Mesodermal cell (in vitro differentiated cells): ENCODE results near the gene UBR7.

Source experiments
- H3K27ac ChIP-seq: 2 replicates; pipeline ENCODE4 v1.7.0; 2013; ENCODE audit warnings: mild to moderate bottlenecking, low read depth, low read length, moderate library complexity; ENCODE audit not compliant: severe bottlenecking
- H3K36me3 ChIP-seq: 2 replicates; pipeline ENCODE4 v1.7.1; 2013; ENCODE audit warnings: mild to moderate bottlenecking, low read length, moderate library complexity; ENCODE audit not compliant: control insufficient read depth, insufficient read depth
- H3K4me1 ChIP-seq: one replicate; pipeline ENCODE4 v1.7.1; 2013; ENCODE audit warnings: mild to moderate bottlenecking, low read length; ENCODE audit not compliant: insufficient read depth, control insufficient read depth, poor library complexity, severe bottlenecking
- H3K4me3 ChIP-seq: 2 replicates; pipeline ENCODE4 v1.7.0; 2013; ENCODE audit warnings: low read length, control low read depth, mild to moderate bottlenecking; ENCODE audit not compliant: insufficient read depth, poor library complexity, severe bottlenecking; ENCODE audit errors: extremely low read depth
- H3K9me3 ChIP-seq: 2 replicates; pipeline ENCODE4 v1.7.1; 2013; ENCODE audit warnings: mild to moderate bottlenecking, low read length, moderate library complexity; ENCODE audit not compliant: control insufficient read depth
- WGBS, 2 experiments: methylation state at CpG; one replicate each; pipeline ENCODE4 v1.1.5; 2013; ENCODE audit warnings: missing lambda C conversion rate in 2 of 2; ENCODE audit not compliant: insufficient coverage in 2 of 2; 5-methylcytosine and 5-hydroxymethylcytosine counted together

Gene UBR7

GRCh38 chr14:93199031-93199430, 8.0 kb upstream of the UBR7 start:
- Histone ChIP-seq H3K27ac (no peak overlapping the region), H3K36me3 (peaks cover 11% of the 10 kb centered on the region), H3K4me1 (no peaks in the 10 kb centered on the region), H3K9me3 (no peaks in the 10 kb centered on the region), H3K4me3 (no peak overlapping the region)
- WGBS, 2 experiments, result 96 to 97% methylated on average over 2 to 3 of the region's 4 CpGs

GRCh38 chr14:93200553-93200952, 6.5 kb upstream of the UBR7 start:
- Histone ChIP-seq H3K4me3 (no peak overlapping the region), H3K4me1 (no peaks in the 10 kb centered on the region), H3K9me3 (no peaks in the 10 kb centered on the region), H3K36me3 (peaks cover 12% of the 10 kb centered on the region), H3K27ac (no peak overlapping the region)
- 91 to 96% methylated on average over 4 to 5 of the region's 5 CpGs for WGBS, 2 experiments

- peaks cover 12% of the 10 kb centered on the region for H3K36me3 ChIP-seq
- no peaks in the 10 kb centered on the region for H3K9me3 ChIP-seq
- H3K27ac ChIP-seq, result no peak overlapping the region
- no peak overlapping the region for H3K4me3 ChIP-seq
- H3K4me1 ChIP-seq, result no peaks in the 10 kb centered on the region
- WGBS, 2 experiments, result 80 to 94% methylated on average over 1 to 2 of the region's 7 CpGs
Observed at GRCh38 chr14:93201155-93201704, 5.8 kb upstream of the UBR7 start.

- 0 to 2% methylated on average over 14 to 16 of the region's 23 CpGs for WGBS, 2 experiments
- Histone ChIP-seq H3K36me3 (peaks cover 19% of the 10 kb centered on the region), H3K4me3 (peak overlapping the region; percentile 89), H3K4me1 (no peaks in the 10 kb centered on the region), H3K9me3 (no peaks in the 10 kb centered on the region), H3K27ac (peak overlapping the region; percentile 59)
Observed at GRCh38 chr14:93207468-93208308, 632 bp downstream of the UBR7 start.

- 83% methylated on average over 3 of the region's 3 CpGs; no CpG with 5 or more reads in 1 of the 2 experiments for WGBS, 2 experiments
- no peaks in the 10 kb centered on the region for H3K4me1 ChIP-seq
- no peak overlapping the region for H3K27ac ChIP-seq
- no peaks in the 10 kb centered on the region for H3K9me3 ChIP-seq
- H3K36me3 ChIP-seq, result peaks cover 59% of the 10 kb centered on the region
- H3K4me3 ChIP-seq, result no peak overlapping the region
Observed at GRCh38 chr14:93212432-93212831, 5.4 kb downstream of the UBR7 start.

DNA sequence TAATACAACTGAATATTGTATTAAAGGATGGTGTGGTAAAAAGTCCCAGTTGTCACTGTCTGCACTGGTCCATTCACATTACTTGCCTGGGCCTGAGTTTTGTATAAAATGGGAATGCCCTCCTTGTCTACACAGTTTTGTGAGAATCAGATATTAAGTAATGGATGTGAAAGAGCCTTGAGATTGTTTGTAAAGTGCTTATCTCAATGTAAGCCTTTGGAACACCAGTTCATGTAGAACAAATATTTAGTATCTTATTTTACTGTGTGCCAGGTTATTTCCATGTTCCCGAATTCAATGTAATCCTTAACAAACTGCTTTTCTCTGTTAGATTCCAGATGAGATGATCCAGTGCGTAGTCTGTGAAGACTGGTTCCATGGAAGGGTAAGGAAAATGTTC, 7.5 kb downstream of the UBR7 start:
- Histone ChIP-seq H3K4me3 (no peak overlapping the region), H3K4me1 (no peaks in the 10 kb centered on the region), H3K27ac (no peak overlapping the region), H3K9me3 (no peaks in the 10 kb centered on the region), H3K36me3 (peaks cover 69% of the 10 kb centered on the region)
- WGBS, 2 experiments, result no CpG with 5 or more reads among the region's 2 CpGs

- 86 to 100% methylated on average over 1 to 2 of the region's 3 CpGs for WGBS, 2 experiments
- H3K36me3 ChIP-seq, result peaks cover 78% of the 10 kb centered on the region
- H3K9me3 ChIP-seq, result no peaks in the 10 kb centered on the region
Observed at GRCh38 chr14:93219103-93219726, 12.2 kb downstream of the UBR7 start.

GRCh38 chr14:93220509-93220908, 13.5 kb downstream of the UBR7 start:
- Histone ChIP-seq H3K9me3 (no peaks in the 10 kb centered on the region), H3K4me1 (no peaks in the 10 kb centered on the region), H3K36me3 (peaks cover 78% of the 10 kb centered on the region), H3K27ac (no peak overlapping the region), H3K4me3 (no peak overlapping the region)

More at GRCh38 chr14:93219103-93219726, 12.2 kb downstream of the UBR7 start:
- no peak overlapping the region for H3K4me3 ChIP-seq
- H3K4me1 ChIP-seq, result no peaks in the 10 kb centered on the region
- no peak overlapping the region for H3K27ac ChIP-seq

GRCh38 chr14:93223565-93223964, 16.5 kb downstream of the UBR7 start:
- Histone ChIP-seq H3K4me1 (no peaks in the 10 kb centered on the region), H3K36me3 (peaks cover 82% of the 10 kb centered on the region), H3K4me3 (no peak overlapping the region), H3K27ac (no peak overlapping the region), H3K9me3 (no peaks in the 10 kb centered on the region)
- WGBS, 2 experiments, result 95 to 96% methylated on average over 22 to 27 of the region's 27 CpGs

GRCh38 chr14:93228550-93228949, 21.5 kb downstream of the UBR7 start:
- no peak overlapping the region for H3K27ac ChIP-seq
- H3K36me3 ChIP-seq, result peaks cover 46% of the 10 kb centered on the region
- 94 to 96% methylated on average over 4 of the region's 8 CpGs for WGBS, 2 experiments
- no peaks in the 10 kb centered on the region for H3K4me1 ChIP-seq
- H3K9me3 ChIP-seq, result no peaks in the 10 kb centered on the region
- no peak overlapping the region for H3K4me3 ChIP-seq

DNA sequence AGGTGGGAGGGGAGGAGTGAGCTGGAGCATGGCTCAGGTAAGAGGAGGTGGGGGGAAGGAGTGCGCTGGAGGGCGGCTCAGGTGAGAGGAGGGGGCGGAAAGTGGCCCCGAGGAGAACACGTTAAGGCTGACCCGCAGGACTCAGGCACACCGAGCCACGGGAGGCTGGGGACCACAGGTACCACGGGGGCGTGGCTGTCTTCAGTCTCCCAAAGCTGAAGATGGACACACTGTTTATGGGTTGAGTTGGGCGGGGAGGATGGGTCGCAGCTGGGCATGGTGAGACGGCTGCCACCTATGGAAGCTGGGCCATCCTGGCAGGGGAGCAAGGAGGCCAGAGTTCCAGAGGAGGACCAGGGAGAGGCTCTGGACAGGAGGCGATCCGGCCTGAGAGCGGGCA, 23.5 kb downstream of the UBR7 start:
- H3K9me3 ChIP-seq, result no peaks in the 10 kb centered on the region
- WGBS, 2 experiments, result 94 to 96% methylated on average over 13 to 16 of the region's 16 CpGs
- no peaks in the 10 kb centered on the region for H3K4me1 ChIP-seq
- no peak overlapping the region for H3K4me3 ChIP-seq
- peaks cover 29% of the 10 kb centered on the region for H3K36me3 ChIP-seq
- no peak overlapping the region for H3K27ac ChIP-seq
